HG03460 (cell line): ENCODE data around the gene SLC25A10.

Experiments
- ATAC-seq: cut with Tn5 transposase; IDR thresholded peaks from one replicate; pipeline ENCODE4 v1.9.1; 2021; ENCODE audit not compliant: unreplicated experiment

Gene SLC25A10

GRCh38 chr17:81705518-81706231 lies 6.4 kb upstream of the SLC25A10 start:
- no peak for ATAC-seq

- no peak for ATAC-seq
Measured at GRCh38 chr17:81706232-81706611, 5.9 kb upstream of the SLC25A10 start.

DNA sequence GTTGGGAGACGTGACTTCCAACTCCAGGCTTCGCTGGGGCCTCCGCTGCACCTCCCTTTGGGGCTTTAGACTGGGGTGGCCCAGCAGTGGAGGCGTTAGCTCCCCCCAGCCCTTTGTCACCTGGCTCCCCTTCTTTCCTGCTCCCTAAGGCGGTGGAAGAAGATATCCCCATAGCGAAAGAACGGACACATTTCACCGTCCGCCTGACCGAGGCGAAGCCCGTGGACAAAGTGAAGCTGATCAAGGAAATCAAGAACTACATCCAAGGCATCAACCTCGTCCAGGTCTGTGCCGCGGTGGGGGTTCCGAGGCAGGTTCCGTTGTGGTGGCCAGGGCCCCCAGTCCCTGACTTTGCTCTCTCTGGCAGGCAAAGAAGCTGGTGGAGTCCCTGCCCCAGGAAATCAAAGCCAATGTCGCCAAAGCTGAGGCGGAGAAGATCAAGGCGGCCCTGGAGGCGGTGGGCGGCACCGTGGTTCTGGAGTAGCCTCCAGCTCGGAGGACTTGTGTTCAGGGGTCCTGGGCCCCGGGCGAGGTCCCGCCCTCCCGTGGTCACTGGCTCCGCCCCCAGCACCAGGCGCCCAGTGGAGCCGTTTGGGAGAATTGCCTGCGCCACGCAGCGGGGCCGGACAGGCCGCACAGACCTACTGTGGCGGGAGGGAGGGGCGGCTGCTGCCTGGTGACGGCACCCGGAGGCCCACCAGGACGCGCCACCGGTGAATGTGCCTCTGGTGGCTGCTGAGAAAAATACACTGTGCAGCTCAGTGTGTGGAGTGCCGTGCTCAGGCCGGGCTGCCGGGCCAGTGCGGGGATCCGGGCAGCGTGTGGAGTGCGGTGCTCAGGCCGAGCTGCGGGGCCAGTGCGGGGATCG lies 5.1 kb upstream of the SLC25A10 start:
- ATAC-seq = no peak

- no peak for ATAC-seq
Measured at GRCh38 chr17:81707725-81708646, 4.1 kb upstream of the SLC25A10 start.

DNA sequence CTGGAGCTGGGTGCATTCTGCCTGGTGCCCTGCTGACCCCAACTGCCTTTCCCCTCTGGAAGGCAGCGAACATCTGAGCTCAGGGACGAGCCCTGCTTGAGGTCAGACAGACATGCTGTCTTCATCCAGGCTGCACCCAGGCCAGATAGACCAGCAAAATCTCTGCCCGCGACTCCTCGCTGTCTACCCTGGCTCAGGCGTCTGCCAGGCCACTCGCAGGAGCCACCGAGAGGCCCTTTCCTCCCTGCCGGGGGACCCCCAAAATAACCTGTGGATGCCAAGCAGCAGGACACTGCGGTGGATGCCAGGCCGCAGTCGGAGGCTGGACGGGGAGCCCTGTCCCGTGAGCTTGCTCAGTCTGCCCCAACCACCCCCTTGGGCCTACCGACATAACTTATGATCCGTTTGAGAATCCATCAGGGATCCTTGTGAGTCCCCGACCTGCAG lies 3.3 kb upstream of the SLC25A10 start:
- no peak for ATAC-seq

DNA sequence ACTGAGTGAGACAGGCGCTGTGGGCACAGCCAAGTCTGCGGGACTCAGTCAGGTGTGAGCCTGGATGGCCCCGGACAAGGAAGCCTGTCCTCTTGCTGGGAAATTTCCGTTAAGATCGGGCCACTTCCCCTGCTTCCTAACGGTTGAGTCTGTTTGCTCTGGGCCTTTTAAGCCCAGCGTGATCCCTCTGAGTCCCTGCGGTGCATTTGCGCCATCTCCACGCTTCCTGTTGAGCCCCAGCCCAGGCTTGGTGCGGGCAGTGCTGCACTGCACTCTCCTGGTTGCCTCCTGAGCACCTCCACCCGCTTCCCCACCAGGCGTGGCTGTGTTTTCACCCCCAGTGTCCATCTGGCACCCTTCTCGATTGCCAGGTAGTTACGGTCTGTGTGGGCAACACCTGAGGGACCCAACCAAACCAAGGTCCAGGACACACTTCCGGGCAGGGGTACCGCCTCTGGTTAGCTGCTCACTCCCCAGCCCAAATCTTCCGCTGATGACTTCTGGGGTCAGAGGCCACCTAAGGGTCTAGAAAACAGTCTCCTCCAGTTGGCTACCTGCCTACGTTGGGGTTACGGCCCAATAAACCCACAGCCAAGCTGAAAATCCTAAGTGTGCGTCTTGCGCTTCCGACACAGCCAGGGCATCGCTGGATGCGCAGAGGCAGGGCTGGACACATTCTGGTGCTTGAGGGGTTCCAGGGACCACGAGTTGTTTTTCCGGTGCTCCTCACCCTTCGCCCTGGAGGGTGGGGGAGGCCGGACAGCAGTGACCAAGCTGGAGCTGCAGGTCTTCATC lies 1.4 kb upstream of the SLC25A10 start:
- no peak for ATAC-seq

GRCh38 chr17:81712468-81713003 lies 452 bp downstream of the SLC25A10 start:
- no peak for ATAC-seq

DNA sequence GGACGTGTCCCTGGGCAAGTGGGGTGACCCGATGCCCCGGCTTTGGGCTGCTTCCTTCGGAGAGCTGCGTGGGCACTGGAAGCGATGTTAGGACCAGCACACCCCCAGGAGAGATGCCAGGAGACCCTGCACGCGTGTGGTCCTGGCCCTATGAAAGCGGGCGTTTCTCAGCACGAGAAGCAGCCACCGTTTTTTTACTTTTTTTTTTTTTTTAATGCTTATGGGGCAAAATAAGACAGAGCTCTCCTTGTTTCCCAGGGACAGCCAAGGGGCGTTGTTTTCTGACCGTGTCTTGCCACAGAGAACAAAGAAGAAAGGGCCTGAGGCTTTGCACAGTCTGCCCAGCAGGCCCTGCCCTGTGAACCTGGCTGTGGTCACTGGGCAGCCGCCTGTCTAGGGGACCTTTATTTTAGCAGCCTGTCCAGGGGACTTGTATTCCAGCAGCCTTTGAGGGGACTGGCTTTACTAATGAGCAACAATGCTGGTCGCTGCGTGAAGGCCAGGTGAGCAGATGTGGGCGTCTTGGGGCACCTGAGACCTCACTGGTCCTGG lies 996 bp downstream of the SLC25A10 start:
- ATAC-seq = no peak

GRCh38 chr17:81713556-81714411 lies 1.7 kb downstream of the SLC25A10 start:
- ATAC-seq = no peak

GRCh38 chr17:81714412-81715106 lies 2.5 kb downstream of the SLC25A10 start:
- ATAC-seq = no peak

DNA sequence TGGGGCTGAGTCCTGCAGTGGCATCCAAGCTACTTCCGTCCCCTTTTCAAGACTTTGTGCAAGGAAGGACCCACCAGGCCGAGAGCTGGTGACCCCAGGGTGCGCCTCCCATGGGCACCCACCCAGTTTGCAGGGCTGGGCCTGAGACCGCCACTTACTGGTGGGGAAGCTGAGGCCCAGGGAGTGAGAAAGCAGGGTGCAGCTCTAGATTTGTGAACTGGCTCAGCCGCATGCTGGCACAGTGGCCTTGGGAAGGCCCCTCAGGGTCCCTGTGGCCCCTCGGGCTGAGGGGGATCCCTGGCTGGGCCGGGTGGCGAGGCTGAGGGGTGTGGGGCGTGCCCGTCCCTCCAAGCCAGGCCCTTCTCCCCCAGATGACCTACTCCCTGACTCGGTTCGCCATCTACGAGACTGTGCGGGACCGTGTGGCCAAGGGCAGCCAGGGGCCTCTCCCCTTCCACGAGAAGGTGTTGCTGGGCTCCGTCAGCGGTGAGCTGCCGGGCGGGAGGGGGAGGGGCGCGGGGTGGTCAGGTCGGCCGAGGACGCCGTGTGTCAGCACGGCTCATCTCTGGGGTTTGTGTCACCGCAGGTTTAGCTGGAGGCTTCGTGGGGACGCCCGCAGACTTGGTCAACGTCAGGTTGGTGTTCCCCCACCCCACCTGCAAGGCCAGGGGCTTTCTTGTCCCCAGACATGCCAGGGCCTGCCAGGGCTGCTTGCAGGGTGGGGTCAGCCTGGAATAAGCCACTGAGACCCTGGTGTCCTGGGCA lies 3.2 kb downstream of the SLC25A10 start:
- ATAC-seq = no peak

DNA sequence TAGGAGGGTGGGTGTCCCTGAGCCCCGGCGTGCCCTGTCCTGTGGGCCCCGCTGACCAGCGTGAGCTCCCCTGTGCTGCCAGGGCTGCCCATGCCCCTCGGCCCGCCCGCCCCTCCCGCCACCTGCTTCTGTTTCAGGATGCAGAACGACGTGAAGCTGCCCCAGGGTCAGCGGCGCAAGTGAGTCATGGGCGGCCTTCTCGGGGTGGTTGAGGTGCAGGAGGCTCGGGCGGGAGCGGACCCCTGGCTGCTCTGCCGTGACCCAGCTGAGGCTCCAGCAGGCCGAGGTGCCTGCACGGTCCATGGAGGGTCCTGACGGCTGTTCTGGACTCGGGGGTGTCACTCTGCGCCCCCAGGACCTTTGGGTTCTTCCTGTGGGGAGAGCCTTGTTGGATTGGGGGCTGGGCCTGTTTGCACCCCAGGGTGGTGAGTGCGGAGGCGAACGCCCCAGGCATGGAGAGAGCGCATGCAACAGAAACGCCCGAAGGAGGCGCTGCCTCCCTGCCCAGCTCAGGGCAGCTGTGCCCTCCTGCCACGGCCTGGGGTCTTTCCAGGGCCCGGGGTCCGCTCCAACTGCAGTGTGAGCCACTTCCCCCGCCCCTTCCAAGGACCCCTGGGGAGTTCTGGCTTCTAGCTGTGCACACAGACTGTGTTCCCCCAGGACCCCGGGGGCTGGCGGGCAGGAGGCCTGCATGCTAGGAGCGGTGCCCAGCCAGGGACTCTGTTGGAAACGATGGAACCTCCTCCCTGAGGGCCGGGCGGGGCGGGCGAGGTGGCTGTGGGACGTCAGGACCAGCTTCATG lies 4.0 kb downstream of the SLC25A10 start:
- ATAC-seq = no peak

DNA sequence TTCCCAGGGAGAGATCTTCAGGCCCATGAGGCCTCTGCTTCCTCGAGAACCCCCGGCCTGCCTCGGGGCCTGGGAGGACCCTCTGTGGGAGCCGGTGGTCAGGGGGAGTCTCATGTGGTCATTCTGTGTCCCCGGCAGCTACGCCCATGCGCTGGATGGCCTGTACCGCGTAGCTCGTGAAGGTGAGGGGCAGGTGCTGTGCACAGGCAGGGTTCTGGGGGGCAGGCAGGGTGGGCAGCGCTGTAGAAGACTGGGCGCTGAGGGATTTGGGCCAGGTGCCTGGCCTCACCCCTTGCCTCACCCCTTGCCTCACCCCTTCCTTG lies 4.6 kb downstream of the SLC25A10 start:
- no peak for ATAC-seq

GRCh38 chr17:81717049-81717765 lies 5.1 kb downstream of the SLC25A10 start:
- no peak for ATAC-seq

DNA sequence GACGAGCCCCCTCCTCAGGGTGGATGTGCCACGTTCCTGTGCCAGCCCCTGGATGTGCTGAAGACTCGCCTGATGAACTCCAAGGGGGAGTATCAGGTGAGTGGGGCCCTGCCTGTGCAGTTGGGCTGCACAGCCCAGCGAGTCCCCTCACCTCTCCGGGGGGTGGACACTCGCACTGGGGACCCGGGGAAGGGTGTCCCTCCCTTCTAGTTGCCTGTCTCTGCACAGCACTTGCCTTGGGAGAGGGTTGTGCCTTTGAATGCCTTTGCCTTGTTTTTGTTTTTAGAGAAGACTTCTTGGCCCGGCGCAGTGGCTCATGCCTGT lies 5.6 kb downstream of the SLC25A10 start:
- no peak for ATAC-seq
